ENCODE measurements around the gene RNASE13.

RNASE13 gene

GRCh38 chr14:21072781-21073339 is 38.3 kb upstream of the RNASE13 start:
- Histone ChIP-seq H3K4me3 (ENCODE audit: low read depth, low read length) (no peak overlapping the region), H3K9ac (ENCODE audit: low read depth, low read length) (no peak overlapping the region), H3K27me3 (ENCODE audit: control insufficient read depth, insufficient read depth, low read length) (peaks cover 9% of the 10 kb centered on the region; the same call in 1 of the 2 replicates), H3K9me3 (ENCODE audit: control insufficient read depth, insufficient read depth, low read length) (no peaks in the 10 kb centered on the region), H3K36me3 (ENCODE audit: control insufficient read depth, insufficient read depth, low read length) (peaks cover 52% of the 10 kb centered on the region), H3K27ac (ENCODE audit: low read depth, low read length) (no peak overlapping the region), H3K4me1 (ENCODE audit: control insufficient read depth, insufficient read depth, low read length) (peaks cover 12% of the 10 kb centered on the region)

- Histone ChIP-seq H3K4me3 (ENCODE audit: low read depth, low read length) (peak overlapping the region; percentile 91), H3K27ac (ENCODE audit: low read depth, low read length) (peak overlapping the region; percentile 97)
These were observed 37.4 kb upstream of the RNASE13 start for GRCh38 chr14:21072031-21072473.

DNA sequence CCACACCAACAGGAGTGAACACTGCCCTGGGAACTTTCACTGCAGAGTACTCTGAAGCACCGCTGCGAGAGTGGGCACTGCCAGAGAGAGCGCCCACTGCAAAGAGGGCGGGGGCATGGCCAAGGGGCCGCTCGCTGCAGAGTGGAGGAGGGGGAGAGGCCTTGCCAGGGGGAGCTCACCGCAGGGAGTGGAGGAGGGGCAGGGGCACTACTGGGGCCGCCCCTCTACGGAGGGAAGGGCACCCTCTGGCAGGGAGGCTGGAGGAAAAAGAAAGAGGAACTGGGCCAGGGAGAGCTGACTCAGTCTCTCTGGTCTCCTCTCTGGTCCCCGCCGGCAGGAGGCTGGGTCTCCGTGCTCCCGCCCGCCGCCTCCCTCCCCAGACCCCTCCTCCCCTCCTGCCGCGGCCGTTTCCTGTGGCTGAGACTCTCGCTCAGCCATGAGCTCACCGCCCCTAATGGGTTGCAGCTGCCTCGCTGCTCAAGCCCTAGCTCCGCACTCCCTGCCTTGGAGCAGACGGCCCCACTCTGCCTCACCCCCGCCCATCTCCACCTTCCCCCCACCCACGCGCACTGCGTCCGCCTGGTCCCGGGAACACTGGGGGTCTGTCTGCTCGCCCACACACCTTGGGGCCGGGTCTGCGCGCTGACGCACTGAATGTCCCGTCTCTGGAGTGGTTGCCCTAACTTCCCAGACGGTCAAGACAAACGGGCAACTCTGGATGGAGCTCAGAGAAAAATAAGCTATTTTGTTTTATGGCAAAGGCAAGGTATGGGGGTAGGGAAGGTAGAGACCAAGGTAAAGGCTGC is 36.8 kb upstream of the RNASE13 start:
- H3K4me3 ChIP-seq (ENCODE audit: low read depth, low read length) = peak overlapping the region; percentile 91
- peaks cover 12% of the 10 kb centered on the region for H3K4me1 ChIP-seq (ENCODE audit: control insufficient read depth, insufficient read depth, low read length)
- peak overlapping the region; percentile 39 for H3K9ac ChIP-seq (ENCODE audit: low read depth, low read length)
- H3K27me3 ChIP-seq (ENCODE audit: control insufficient read depth, insufficient read depth, low read length) = peaks cover 20% of the 10 kb centered on the region
- H3K36me3 ChIP-seq (ENCODE audit: control insufficient read depth, insufficient read depth, low read length) = peaks cover 38% of the 10 kb centered on the region
- peak overlapping the region; percentile 97 for H3K27ac ChIP-seq (ENCODE audit: low read depth, low read length)
- no peaks in the 10 kb centered on the region for H3K9me3 ChIP-seq (ENCODE audit: control insufficient read depth, insufficient read depth, low read length)

More at GRCh38 chr14:21072031-21072473, 37.4 kb upstream of the RNASE13 start:
- H3K9me3 ChIP-seq (ENCODE audit: control insufficient read depth, insufficient read depth, low read length) = no peaks in the 10 kb centered on the region
- peaks cover 44% of the 10 kb centered on the region for H3K36me3 ChIP-seq (ENCODE audit: control insufficient read depth, insufficient read depth, low read length)
- peaks cover 12% of the 10 kb centered on the region for H3K4me1 ChIP-seq (ENCODE audit: control insufficient read depth, insufficient read depth, low read length)
- H3K9ac ChIP-seq (ENCODE audit: low read depth, low read length) = peak overlapping the region; percentile 15
- H3K27me3 ChIP-seq (ENCODE audit: control insufficient read depth, insufficient read depth, low read length) = peaks cover 14% of the 10 kb centered on the region

- Histone ChIP-seq H3K9me3 (ENCODE audit: control insufficient read depth, insufficient read depth, low read length) (no peaks in the 10 kb centered on the region), H3K27me3 (ENCODE audit: control insufficient read depth, insufficient read depth, low read length) (peaks cover 20% of the 10 kb centered on the region), H3K36me3 (ENCODE audit: control insufficient read depth, insufficient read depth, low read length) (peaks cover 31% of the 10 kb centered on the region), H3K4me3 (ENCODE audit: low read depth, low read length) (peak overlapping the region; percentile 91), H3K9ac (ENCODE audit: low read depth, low read length) (peak overlapping the region; percentile 45; the same call in 1 of the 2 replicates), H3K27ac (ENCODE audit: low read depth, low read length) (peak overlapping the region; percentile 97), H3K4me1 (ENCODE audit: control insufficient read depth, insufficient read depth, low read length) (peaks cover 12% of the 10 kb centered on the region)
These were observed 36.1 kb upstream of the RNASE13 start for GRCh38 chr14:21070610-21071224.

DNA sequence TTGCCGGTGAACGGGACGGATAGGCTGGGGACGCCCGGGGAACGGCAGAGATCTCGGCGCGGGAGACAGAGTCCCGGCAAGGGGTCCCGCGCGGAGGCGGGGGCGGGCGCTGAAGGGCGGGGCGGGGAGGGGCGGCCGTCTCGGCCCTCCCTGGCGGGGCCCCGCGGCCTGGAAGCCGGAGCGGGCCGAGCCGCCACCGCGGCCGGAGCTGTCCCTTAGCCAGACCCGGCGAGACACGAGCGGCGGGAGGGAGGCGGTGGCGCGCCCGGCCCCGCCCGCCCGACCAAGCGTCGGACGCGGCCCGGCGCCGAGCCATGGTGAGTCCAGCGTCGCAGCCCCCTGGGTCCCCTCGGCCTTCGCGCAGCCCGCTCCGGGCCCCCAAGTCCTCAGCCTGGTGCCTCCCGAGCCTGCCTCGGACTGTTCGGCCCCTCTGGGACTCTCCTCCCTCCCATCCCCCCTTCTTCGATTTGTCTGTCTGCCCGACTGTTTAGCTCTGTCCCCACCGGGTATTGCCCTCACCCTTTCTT is 35.5 kb upstream of the RNASE13 start, which contains the start of gene ARHGEF40:
Gene ARHGEF40, plus strand, starts transcription at position 222 of the 527 bp plus-strand sequence. Its CDS starts 93 bp downstream, at position 315.
- Histone ChIP-seq H3K36me3 (ENCODE audit: control insufficient read depth, insufficient read depth, low read length) (peaks cover 26% of the 10 kb centered on the region), H3K27me3 (ENCODE audit: control insufficient read depth, insufficient read depth, low read length) (peaks cover 20% of the 10 kb centered on the region), H3K4me1 (ENCODE audit: control insufficient read depth, insufficient read depth, low read length) (peaks cover 12% of the 10 kb centered on the region), H3K27ac (ENCODE audit: low read depth, low read length) (peak within 1 kb of the TSS; percentile 97), H3K4me3 (ENCODE audit: low read depth, low read length) (peak within 1 kb of the TSS; percentile 91), H3K9ac (ENCODE audit: low read depth, low read length) (peak within 1 kb of the TSS; percentile 50), H3K9me3 (ENCODE audit: control insufficient read depth, insufficient read depth, low read length) (no peaks in the 10 kb centered on the region)

GRCh38 chr14:21069388-21070082 is 34.9 kb upstream of the RNASE13 start:
- Histone ChIP-seq H3K27me3 (ENCODE audit: control insufficient read depth, insufficient read depth, low read length) (peaks cover 20% of the 10 kb centered on the region), H3K36me3 (ENCODE audit: control insufficient read depth, insufficient read depth, low read length) (peaks cover 20% of the 10 kb centered on the region), H3K4me3 (ENCODE audit: low read depth, low read length) (peak overlapping the region; percentile 91), H3K9me3 (ENCODE audit: control insufficient read depth, insufficient read depth, low read length) (no peaks in the 10 kb centered on the region), H3K4me1 (ENCODE audit: control insufficient read depth, insufficient read depth, low read length) (peaks cover 12% of the 10 kb centered on the region), H3K9ac (ENCODE audit: low read depth, low read length) (peak overlapping the region; percentile 50), H3K27ac (ENCODE audit: low read depth, low read length) (peak overlapping the region; percentile 97)

DNA sequence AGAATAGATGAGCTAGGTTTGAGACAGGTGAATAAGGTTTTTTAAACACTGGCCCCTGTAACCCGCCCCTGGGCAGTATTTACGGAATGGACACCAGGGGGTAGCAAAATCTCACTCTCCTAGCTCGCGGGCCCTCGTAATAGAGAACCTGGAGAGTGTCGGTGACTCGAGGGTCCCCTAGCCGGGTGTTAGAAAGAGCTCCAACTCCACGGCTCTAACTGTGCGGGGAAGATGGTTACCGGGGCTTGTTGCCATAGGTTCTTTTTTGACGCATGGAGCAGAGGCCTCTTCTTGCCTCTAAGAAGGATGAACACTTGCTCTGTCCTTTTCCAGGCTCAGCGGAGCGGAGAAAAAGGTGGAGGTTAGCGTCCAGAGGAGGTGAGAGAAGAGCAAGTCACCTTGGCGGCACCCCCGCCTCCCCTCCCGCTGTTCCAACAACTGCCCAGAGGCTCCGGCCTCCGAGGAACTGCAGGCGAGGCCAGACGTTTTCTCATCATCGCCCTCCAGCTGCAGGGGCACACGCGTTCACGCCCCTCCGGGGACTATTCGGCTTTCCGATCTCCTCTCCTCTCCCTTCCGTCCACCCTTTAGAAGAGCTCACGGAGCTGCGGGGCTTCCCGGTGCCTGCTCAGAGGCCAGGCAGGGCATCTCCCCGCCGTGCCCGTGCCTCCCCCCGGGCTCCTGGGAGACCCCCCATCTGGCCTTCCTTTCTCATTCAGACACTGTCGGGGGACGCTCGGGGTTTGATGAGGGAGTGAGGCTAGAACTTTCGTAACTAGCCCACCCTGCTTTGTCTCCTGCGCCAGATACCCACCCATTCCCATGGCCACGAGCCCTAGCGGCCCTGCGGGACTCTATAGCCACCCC is 34.1 kb upstream of the RNASE13 start:
- Histone ChIP-seq H3K9ac (ENCODE audit: low read depth, low read length) (0 out of 2 replicates have a peak overlapping the region, but pooled peaks have one; percentile 50), H3K27ac (ENCODE audit: low read depth, low read length) (peak overlapping the region; percentile 97), H3K27me3 (ENCODE audit: control insufficient read depth, insufficient read depth, low read length) (peaks cover 20% of the 10 kb centered on the region), H3K4me3 (ENCODE audit: low read depth, low read length) (peak overlapping the region; percentile 91), H3K9me3 (ENCODE audit: control insufficient read depth, insufficient read depth, low read length) (no peaks in the 10 kb centered on the region), H3K4me1 (ENCODE audit: control insufficient read depth, insufficient read depth, low read length) (peaks cover 14% of the 10 kb centered on the region), H3K36me3 (ENCODE audit: control insufficient read depth, insufficient read depth, low read length) (peaks cover 12% of the 10 kb centered on the region)

- no peaks in the 10 kb centered on the region for H3K9me3 ChIP-seq (ENCODE audit: control insufficient read depth, insufficient read depth, low read length)
- H3K4me3 ChIP-seq (ENCODE audit: low read depth, low read length) = no peak overlapping the region
- no peak overlapping the region for H3K9ac ChIP-seq (ENCODE audit: low read depth, low read length)
- H3K36me3 ChIP-seq (ENCODE audit: control insufficient read depth, insufficient read depth, low read length) = no peaks in the 10 kb centered on the region
- no peak overlapping the region for H3K27ac ChIP-seq (ENCODE audit: low read depth, low read length)
- peaks cover 20% of the 10 kb centered on the region for H3K27me3 ChIP-seq (ENCODE audit: control insufficient read depth, insufficient read depth, low read length)
- H3K4me1 ChIP-seq (ENCODE audit: control insufficient read depth, insufficient read depth, low read length) = peaks cover 14% of the 10 kb centered on the region
These were observed 32.4 kb upstream of the RNASE13 start for GRCh38 chr14:21066882-21067502.

- H3K4me3 ChIP-seq (ENCODE audit: low read depth, low read length) = no peak overlapping the region
These were observed 28.9 kb upstream of the RNASE13 start for GRCh38 chr14:21063479-21063878.

More at GRCh38 chr14:21063479-21063878, 28.9 kb upstream of the RNASE13 start:
- Histone ChIP-seq H3K4me1 (ENCODE audit: control insufficient read depth, insufficient read depth, low read length) (peaks cover 11% of the 10 kb centered on the region), H3K27me3 (ENCODE audit: control insufficient read depth, insufficient read depth, low read length) (peaks cover 15% of the 10 kb centered on the region), H3K9ac (ENCODE audit: low read depth, low read length) (no peak overlapping the region), H3K9me3 (ENCODE audit: control insufficient read depth, insufficient read depth, low read length) (no peaks in the 10 kb centered on the region), H3K36me3 (ENCODE audit: control insufficient read depth, insufficient read depth, low read length) (no peaks in the 10 kb centered on the region), H3K27ac (ENCODE audit: low read depth, low read length) (no peak overlapping the region)
